ENCODE results near the gene COL11A2. TPM values are rescaled to one million over a fixed set of nuclear protein-coding genes. Genes with fewer than 3 reads are reported as not detected.
"Not testable (repeated sequence)": the region's sequence is repeated elsewhere in the genome, so short reads cannot be mapped to it uniquely, and the experiment has no call there.

Gene COL11A2
- polyA plus RNA-seq, 3 donors: 3.8 to 4.9 (median 3.8) TPM

DNA sequence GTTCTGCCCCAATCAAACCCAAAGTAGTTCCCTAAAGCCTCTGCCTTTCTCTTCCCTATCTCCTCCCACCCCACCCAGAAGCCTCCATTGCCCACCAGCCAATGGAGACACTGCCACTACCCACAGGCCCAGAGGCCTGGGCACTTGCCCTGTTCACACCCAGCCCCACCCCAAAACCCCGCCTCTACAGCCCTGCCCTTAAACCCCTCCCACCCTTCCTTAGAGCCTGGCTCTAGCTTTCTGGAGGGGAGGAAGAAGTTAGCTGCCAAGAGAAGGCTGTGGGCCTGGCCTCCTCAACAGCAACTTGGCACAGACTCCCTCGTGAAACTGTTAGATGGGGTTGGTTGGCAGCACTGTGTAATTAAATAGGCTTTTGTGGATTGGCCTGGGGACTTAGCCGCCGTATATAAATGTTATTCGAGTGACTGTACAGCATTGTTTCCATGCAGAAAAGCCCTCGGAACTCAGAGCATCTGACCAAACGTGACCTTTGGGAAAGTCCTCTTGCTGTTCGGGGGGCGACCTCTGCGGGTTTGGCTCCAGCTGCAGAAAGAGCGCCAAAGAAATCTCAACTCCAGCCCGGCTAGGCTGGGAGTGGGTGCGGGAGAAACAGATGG is 31.4 kb downstream of the COL11A2 start:
- DNase-seq (ENCODE audit: low read depth in 3 of 3, low spot score in 2 of 3): no peak

DNA sequence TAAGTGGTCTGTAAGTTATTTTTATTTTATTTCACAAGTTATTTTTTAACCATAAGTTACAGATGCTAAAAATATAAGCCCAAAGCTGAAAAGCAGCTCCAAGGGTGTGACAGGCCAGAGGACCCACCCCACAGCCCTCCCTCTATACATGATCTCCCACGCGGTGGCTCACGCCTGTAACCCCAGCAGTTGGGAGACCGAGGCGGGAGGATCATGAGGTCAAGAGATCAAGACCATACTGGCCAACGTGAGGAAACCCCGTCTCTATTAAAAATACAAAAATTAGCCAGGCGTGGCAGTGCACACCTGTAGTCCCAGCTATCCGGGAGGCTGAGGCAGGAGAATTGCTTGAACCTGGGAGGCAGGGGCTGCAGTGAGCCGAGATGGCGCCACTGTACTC is 32.2 kb downstream of the COL11A2 start:
- DNase-seq (ENCODE audit: low read depth in 3 of 3, low spot score in 2 of 3): no peak

DNA sequence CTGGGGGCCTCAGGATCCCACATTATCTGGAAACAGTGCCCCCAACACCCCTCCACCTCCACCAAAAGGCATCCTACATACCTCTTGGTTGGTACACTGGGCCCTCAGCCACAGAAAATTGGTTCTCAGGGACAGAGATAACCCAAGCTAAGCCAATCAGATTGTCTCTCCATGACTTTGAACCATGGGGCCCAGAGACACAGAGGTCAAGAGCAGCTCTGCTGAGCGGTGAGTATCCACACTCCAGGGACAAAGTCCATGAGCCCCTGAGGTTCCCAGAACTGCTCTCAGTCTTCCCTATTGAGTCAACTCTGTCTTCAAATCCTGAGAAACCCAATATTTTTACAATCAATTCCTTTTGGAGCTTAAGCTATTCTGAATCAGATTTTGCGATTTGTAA is 35.3 kb downstream of the COL11A2 start:
- DNase-seq (ENCODE audit: low read depth in 3 of 3, low spot score in 2 of 3): no peak

DNA sequence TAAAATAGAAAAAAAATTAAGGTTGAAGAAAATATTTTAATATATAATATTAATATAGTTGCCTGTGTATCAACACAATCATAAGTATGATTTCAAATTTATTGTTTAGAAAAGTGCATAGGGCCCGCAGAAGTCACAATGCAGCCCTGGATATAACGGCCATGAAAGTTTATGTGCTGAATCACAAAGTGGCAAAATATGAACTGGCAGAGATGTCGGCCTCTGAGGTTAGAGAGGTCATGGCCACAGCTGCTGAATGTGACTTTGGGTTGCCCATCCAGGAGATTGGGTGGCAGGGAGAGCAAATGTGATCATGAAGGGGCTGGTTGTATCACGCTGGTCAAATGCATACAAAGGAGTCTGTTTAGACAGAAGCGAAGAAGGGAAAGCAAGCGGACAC is 35.7 kb downstream of the COL11A2 start:
- no peak for DNase-seq (ENCODE audit: low read depth in 3 of 3, low spot score in 2 of 3)

GRCh38 chr6:33154349-33154748 is 37.9 kb downstream of the COL11A2 start:
- DNase-seq (ENCODE audit: low read depth in 3 of 3, low spot score in 2 of 3): no peak

DNA sequence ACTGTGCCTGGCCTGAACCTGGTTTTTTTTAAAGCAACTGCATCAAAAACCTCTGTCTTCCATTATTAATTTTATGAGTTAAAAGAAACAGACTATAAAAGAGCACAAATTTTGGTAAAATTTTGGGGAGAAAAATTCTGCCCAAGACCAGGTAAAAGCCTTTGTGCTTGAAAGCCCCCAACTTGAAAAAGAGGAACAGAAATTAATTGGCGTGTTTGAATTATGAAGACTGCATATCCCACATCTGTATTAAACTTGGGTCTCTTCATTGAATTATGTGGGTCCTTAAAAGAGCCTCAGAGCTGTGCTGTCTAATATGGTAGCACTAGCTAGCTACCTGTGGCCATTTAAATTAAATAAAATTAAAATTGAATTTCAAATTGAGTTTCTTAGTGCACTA is 41.2 kb downstream of the COL11A2 start:
- no peak for DNase-seq (ENCODE audit: low read depth in 3 of 3, low spot score in 2 of 3)

- DNase-seq (ENCODE audit: low read depth in 3 of 3, low spot score in 2 of 3): not testable (repeated sequence)
These were observed 41.7 kb downstream of the COL11A2 start for GRCh38 chr6:33150560-33150959.

DNA sequence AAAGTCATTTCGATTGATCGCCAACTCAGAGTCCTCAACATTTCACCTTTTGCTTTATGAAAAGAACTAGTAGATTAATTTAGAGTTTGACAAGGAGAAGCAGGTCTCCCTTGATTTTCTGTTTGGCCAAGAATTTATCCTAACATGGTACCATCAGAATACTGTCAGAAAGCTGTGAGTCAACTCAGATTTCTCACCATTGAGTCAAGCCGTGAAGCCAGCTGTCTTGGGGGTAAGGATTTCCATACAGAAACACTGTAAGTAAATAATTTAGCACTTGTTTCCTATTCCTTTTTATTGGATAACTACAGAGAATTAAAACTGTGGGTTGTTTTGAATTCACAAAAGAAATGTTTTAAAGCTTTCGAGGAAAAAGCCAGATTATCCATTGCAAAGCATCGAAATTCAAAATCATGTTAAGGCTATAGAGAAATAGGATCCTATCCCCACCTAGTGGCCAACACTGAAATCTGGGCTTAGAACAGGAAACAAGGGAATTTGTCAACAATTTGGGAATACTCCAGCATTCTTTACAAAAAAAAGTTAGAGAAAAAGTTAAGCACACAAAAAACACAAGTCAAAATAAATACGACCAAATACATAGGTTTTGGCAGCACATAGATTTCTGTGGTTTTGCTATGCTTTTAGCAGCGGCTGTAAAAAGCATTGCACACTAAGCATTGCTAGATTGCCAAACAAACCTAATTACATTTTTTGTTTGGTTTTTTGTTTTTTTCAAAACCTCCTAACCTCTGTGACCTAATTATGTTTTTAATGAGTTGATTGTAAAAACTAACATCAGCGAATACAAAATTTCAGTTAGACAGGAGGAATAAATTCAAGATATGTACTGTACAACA is 44.2 kb downstream of the COL11A2 start:
- peak in 2 of 3 donors; percentile 41 to 45 for DNase-seq (ENCODE audit: low read depth in 3 of 3, low spot score in 2 of 3)

DNA sequence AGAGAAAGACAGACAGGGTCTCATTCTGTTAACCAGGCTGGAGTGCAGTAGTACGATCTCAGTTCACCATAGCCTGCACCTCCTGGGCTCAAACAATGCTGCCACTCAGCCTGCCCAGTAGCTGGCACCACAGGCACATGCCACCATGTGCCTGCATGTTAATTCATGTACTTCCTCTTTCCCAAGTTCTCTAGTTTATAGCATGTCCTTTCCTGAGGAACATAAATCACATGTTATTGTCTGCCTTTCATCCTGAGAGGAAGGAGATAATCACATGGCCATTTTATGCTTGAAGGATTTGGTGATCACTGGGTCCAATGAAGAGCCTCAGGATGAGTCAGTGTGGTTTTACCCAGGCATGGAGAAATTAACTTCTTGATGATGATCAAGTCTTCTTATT is 47.9 kb downstream of the COL11A2 start:
- no peak for DNase-seq (ENCODE audit: low read depth in 3 of 3, low spot score in 2 of 3)

DNA sequence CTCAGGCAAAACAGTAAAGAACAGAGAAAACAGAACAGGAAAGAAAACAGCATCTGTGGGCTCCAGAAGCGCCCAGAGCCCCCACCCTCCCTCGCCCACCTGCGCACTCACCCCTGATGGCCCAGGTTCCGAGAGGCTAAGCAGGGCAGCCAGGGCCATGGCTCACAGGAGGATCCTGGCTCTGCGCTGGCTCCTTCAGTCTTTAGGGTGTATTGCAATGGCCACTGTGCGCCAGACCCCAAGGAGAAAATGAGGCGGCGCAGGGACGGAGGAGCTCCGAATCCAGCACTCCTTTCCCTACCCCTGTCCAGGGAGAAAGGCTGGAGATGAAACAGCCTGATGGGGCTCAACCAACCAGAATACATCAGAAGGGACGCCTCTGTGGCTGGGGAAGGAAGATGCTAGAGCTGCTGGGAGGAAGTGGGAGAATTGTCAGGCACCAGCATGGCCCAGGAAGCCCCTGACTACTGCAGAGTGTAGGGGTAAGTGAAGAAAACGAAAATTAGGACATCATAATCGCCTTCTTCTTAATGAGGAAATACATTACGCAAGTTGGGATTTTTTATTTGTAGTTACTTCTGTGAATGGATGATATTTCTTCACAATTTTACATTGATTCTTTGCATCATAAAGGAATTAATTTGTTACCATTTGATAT is 49.0 kb downstream of the COL11A2 start:
- DNase-seq (ENCODE audit: low read depth in 3 of 3, low spot score in 2 of 3): no peak

- DNase-seq (ENCODE audit: low read depth in 3 of 3, low spot score in 2 of 3): no peak
These were observed 49.7 kb downstream of the COL11A2 start for GRCh38 chr6:33142501-33143070.

DNA sequence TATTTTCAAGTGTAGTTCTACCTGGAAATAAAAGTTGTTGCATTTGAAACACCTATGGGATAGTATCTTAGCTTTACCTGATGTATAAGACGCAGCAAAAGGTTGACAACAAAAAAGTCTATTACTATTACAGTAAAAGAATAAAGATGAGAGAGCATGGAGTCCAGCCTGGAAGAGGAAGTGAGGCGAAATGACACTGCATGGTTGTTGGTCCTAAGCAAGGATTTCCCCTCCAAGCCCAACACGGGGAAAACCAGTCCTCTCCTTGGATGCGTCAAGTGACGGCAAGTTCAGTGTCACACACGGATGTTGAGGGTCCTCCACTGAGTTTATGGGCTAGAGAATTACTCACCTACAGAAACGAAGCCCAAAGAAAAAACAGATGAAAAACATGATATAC is 51.7 kb downstream of the COL11A2 start:
- DNase-seq (ENCODE audit: low read depth in 3 of 3, low spot score in 2 of 3): no peak

GRCh38 chr6:33139596-33140206 is 52.6 kb downstream of the COL11A2 start:
- no peak for DNase-seq (ENCODE audit: low read depth in 3 of 3, low spot score in 2 of 3)

DNA sequence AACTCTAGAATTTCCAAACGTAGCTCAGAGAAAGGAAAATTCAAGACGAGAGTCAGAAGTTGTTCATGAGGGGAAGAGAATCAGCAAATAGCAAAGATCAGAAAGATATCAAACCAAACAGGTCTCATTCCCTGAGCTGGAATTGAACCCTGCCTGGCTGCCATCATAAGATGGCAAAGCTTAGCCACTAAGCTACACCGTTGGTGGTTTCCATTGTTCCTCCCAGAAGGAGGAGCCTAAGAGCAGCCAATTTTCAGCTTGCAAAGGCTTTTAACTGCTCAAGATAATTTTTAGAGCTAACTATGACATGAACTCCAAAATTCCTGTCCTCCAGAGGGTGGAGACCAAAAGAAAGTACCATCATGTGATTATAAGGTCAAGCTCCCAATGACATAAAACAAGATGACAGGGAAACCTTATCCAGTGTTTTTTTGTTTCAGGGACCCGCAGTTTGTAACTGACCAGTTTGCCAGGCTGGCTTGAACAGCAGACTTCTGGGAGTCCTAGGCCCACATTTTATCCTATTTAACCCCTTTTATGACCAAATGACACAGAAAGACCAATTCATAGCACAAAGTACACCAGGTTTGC is 55.9 kb downstream of the COL11A2 start:
- no peak for DNase-seq (ENCODE audit: low read depth in 3 of 3, low spot score in 2 of 3)

DNA sequence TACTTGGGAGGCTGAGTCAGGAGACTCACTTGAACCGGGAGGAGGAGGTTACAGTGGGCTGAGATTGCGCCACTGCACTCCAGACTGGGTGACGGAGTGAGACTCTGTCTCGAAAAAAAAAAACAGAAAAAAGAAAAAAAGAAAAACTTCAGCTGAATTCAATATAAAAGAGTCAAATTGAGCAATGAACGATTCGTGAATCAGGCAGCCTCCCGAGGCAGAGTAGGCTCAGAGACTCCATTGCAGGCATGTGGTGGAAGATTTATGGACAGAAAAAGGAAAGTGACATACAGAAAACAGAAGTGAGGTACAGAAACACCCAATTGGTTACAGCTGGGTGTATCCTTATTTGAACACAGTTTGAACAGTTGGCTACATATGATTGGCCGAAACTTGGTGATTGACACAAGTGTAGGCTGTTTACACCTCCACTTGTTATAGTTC is 60.2 kb downstream of the COL11A2 start:
- DNase-seq (ENCODE audit: low read depth in 3 of 3, low spot score in 2 of 3): no peak

DNA sequence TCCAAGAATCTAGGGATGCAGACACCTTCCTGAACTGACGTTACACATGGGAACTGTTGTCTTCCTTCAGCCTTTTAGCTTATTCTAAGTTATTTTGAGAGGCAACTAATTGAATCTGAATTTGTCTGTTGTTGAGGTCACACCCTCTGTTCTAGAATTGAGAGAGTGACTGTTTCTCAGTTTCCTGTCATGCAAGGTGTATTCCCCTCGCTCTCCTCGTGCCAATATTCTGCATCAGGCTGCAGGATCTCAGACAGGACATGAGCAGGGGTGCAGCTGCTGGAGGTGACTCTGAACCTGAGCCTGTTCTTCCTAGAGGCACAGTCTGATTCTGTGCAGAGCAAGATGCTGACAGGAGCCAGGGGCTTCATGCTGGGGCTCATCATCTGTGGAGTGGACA is 63.9 kb downstream of the COL11A2 start:
- no peak for DNase-seq (ENCODE audit: low read depth in 3 of 3, low spot score in 2 of 3)

GRCh38 chr6:33126101-33126714 is 66.1 kb downstream of the COL11A2 start:
- DNase-seq (ENCODE audit: low read depth in 3 of 3, low spot score in 2 of 3): no peak

- no peak for DNase-seq (ENCODE audit: low read depth in 3 of 3, low spot score in 2 of 3)
These were observed 67.3 kb downstream of the COL11A2 start for GRCh38 chr6:33124947-33125346.

- DNase-seq (ENCODE audit: low read depth in 3 of 3, low spot score in 2 of 3): no peak
These were observed 67.8 kb downstream of the COL11A2 start for GRCh38 chr6:33124525-33124901.

Measured in right renal cortex interstitium (tissue), 3 donors.